Measurements from ENCODE around the gene KIRREL3. TPM values are rescaled to one million over a fixed set of nuclear protein-coding genes. Genes with fewer than 3 reads are reported as not detected.

KIRREL3 gene
- total RNA-seq, 1 donor from 2014 or later: not detected

- Histone ChIP-seq H3K4me3 (ENCODE audit: low read depth, low read length) (no peak overlapping the region), H3K36me3 (ENCODE audit: control insufficient read depth, insufficient read depth, low read length) (no peaks in the 10 kb centered on the region), H3K27me3 (ENCODE audit: control insufficient read depth, insufficient read depth, low read length) (no peaks in the 10 kb centered on the region)
- DNase-seq (ENCODE audit: low read depth): no peak
- TF ChIP-seq CTCF (IDR thresholded peaks at IDR 0.05; ENCODE audit: insufficient read depth, low read length, severe bottlenecking): no peak
- FAIRE-seq: no peak
Measured at GRCh38 chr11:126630488-126630887, 370.1 kb downstream of the KIRREL3 start.

GRCh38 chr11:126628790-126629621 is 371.6 kb downstream of the KIRREL3 start:
- TF ChIP-seq CTCF (IDR thresholded peaks at IDR 0.05; ENCODE audit: insufficient read depth, low read length, severe bottlenecking): no peak
- FAIRE-seq (no peak), DNase-seq (ENCODE audit: low read depth) (no peak)
- Histone ChIP-seq H3K4me3 (ENCODE audit: low read depth, low read length) (no peak overlapping the region), H3K36me3 (ENCODE audit: control insufficient read depth, insufficient read depth, low read length) (no peaks in the 10 kb centered on the region), H3K27me3 (ENCODE audit: control insufficient read depth, insufficient read depth, low read length) (no peaks in the 10 kb centered on the region)

DNA sequence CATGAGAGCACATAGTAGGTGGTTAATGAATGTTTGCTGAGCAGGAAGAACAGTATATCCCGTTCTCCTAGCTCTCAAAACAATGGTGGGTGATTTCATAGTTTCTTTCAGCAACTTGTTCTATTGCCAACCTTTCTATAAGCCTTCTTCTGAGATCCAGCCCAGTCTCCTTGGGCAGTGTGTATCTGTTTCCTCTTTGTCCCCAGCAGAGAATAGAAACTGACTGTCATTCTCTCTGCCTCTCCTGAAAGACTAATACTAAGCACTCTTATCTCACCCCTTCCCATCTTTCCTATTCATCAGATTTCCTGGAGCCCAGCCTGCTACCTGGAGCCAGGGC is 372.1 kb downstream of the KIRREL3 start:
- Histone ChIP-seq H3K4me3 (ENCODE audit: low read depth, low read length) (no peak overlapping the region), H3K27me3 (ENCODE audit: control insufficient read depth, insufficient read depth, low read length) (no peaks in the 10 kb centered on the region), H3K36me3 (ENCODE audit: control insufficient read depth, insufficient read depth, low read length) (no peaks in the 10 kb centered on the region)
- no peak for DNase-seq (ENCODE audit: low read depth)
- no peak for FAIRE-seq
- no peak for TF ChIP-seq CTCF (IDR thresholded peaks at IDR 0.05; ENCODE audit: insufficient read depth, low read length, severe bottlenecking)

- FAIRE-seq (no peak), DNase-seq (ENCODE audit: low read depth) (no peak)
- Histone ChIP-seq H3K36me3 (ENCODE audit: control insufficient read depth, insufficient read depth, low read length) (no peaks in the 10 kb centered on the region), H3K4me3 (ENCODE audit: low read depth, low read length) (no peak overlapping the region), H3K27me3 (ENCODE audit: control insufficient read depth, insufficient read depth, low read length) (no peaks in the 10 kb centered on the region)
- TF ChIP-seq CTCF (IDR thresholded peaks at IDR 0.05; ENCODE audit: insufficient read depth, low read length, severe bottlenecking): no peak
Measured at GRCh38 chr11:126627421-126627820, 373.1 kb downstream of the KIRREL3 start.

- no peak for TF ChIP-seq CTCF (IDR thresholded peaks at IDR 0.05; ENCODE audit: insufficient read depth, low read length, severe bottlenecking)
- Histone ChIP-seq H3K27me3 (ENCODE audit: control insufficient read depth, insufficient read depth, low read length) (no peaks in the 10 kb centered on the region), H3K36me3 (ENCODE audit: control insufficient read depth, insufficient read depth, low read length) (no peaks in the 10 kb centered on the region), H3K4me3 (ENCODE audit: low read depth, low read length) (no peak overlapping the region)
- DNase-seq (ENCODE audit: low read depth): no peak
- no peak for FAIRE-seq
Measured at GRCh38 chr11:126624506-126624905, 376.1 kb downstream of the KIRREL3 start.

GRCh38 chr11:126619516-126619915 is 381.1 kb downstream of the KIRREL3 start:
- Histone ChIP-seq H3K36me3 (ENCODE audit: control insufficient read depth, insufficient read depth, low read length) (no peaks in the 10 kb centered on the region), H3K27me3 (ENCODE audit: control insufficient read depth, insufficient read depth, low read length) (no peaks in the 10 kb centered on the region), H3K4me3 (ENCODE audit: low read depth, low read length) (no peak overlapping the region)
- TF ChIP-seq CTCF (IDR thresholded peaks at IDR 0.05; ENCODE audit: insufficient read depth, low read length, severe bottlenecking): no peak
- no peak for DNase-seq (ENCODE audit: low read depth)
- FAIRE-seq: peak; percentile 28

Data from bronchial epithelial cell (primary cell).